Activated CD8-positive, alpha-beta memory T cell treated with anti-CD3 and anti-CD28 coated beads, Interleukin-2, amount 50 U/mL, for 48 hours (primary cell): ENCODE measurements around the gene KMT5B.

Source experiments
- DNase-seq: peaks from one replicate; pipeline ENCODE4 v3.0.0-alpha.2; 2020

The KMT5B gene

DNA sequence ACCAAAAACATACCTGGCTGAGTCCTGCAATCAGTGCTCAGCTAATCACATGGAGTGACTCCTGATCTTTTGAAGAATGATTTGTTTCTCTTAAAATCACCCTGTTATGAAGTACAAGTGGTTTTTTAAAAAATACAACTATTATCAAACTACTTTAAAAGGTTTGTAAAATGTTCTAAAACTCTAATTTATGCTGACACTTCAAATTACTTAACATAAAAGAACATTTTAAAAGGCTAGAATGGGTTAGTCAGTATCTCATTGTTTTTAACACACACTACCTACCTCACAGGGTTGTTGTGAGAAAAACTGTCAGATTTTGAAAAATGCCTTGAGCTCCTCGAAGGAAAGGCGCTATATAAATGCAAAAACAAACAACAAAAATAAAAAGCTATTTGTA, 33.2 kb downstream of the KMT5B start:
- no peak for DNase-seq

DNA sequence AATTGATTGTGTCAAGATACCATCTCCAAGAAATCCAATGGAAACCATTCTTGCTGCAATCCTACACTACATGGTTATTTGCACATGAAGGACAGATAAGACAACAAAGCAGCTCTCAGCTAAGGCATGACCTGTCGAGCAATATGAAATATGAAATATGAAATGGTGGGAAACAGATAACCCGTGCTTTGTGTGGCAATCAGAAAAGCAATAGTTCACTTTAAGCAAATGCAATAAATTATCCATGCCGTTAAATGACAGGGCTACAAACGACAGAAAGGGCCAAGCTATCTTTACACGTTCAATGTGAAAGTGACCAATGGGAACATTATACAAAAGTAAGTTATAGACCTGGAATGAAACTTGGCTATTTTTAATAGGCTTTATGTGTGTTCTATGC, 35.2 kb downstream of the KMT5B start:
- no peak for DNase-seq

DNA sequence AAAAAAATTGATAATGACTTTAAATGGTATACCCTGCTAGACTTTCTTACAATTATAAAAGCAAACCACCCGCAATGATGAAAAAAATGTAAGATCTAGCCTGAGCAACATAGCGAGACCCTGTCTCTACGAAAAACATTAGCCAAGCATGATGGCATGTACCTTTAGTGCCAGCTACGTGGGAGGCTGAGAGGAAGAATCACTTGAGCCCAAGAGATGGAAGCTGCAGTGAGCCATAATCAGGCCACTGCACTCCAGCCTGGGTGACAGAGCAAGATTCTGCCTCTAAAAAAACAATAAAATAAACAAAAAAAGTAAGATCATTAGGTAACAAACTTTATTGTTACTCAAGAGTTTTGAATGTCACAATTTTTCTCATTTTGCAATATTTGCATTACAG, 39.2 kb downstream of the KMT5B start:
- DNase-seq, result no peak

- DNase-seq, result no peak
Measured at GRCh38 chr11:68169442-68169841, 43.7 kb downstream of the KMT5B start.

GRCh38 chr11:68168694-68169093, 44.4 kb downstream of the KMT5B start:
- DNase-seq, result no peak

DNA sequence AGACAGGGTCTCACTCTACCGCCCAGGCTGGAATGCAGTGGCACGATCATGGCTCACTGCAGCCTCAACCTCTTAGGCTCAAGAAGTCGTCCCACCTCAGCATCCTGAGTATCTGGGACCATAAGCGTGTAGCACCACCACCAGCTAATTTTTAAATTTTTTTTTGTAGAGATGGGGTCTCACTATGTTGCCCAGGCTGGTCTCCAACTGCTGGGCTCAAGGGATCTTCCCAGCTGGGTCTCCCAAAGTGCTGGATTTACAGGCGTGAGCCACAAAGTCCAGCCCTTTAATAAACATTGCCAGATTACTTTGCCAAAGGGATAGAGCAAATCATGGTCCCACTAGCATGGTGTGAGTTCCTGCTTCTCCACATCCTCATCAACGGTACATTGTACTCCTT, 45.6 kb downstream of the KMT5B start:
- DNase-seq, result no peak

- no peak for DNase-seq
Measured at GRCh38 chr11:68166969-68167368, 46.1 kb downstream of the KMT5B start.

DNA sequence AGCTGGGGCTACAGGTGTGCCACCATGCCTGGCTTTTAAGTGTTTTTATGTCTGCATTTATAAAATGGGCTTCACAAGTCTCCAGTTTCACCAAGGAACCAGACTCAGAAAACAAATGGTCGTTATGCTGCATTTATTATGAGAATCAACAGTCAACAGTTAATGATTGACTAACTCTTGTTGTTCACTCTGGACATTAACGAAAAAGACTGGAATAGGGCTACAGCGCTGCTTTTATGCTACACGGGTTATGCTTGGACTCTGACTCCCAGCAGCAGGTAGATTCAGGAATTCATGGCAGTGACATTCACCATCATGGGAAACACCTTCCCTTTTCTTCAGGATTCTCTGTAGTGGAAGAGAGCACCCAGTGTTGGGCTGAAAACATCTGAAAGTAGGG, 47.5 kb downstream of the KMT5B start:
- no peak for DNase-seq

- no peak for DNase-seq
Measured at GRCh38 chr11:68164437-68164836, 48.7 kb downstream of the KMT5B start.

- no peak for DNase-seq
Measured at GRCh38 chr11:68163691-68164090, 49.4 kb downstream of the KMT5B start.

GRCh38 chr11:68160100-68160695, 52.9 kb downstream of the KMT5B start:
- DNase-seq, result no peak

DNA sequence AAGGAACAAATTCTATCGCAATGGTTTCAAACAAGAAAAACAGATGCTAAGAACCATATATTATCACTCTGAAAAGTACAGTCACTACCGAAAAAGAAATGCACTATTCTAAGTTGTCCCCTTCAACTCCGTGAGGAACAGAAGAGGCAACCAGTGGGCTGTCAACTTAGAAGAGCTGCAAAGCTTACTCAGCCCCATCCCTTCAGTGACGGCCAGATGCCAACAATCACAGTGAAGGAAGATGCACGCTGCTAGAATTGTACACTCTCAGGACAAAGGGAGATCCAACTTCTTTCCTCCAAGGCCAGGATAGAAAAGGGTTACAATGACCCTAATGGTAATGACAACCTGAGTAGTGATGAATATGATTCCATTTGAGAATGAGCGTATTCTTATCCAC, 53.4 kb downstream of the KMT5B start:
- no peak for DNase-seq

GRCh38 chr11:68159161-68159560, 53.9 kb downstream of the KMT5B start:
- DNase-seq, result no peak

- DNase-seq, result no peak
Measured at GRCh38 chr11:68158580-68158979, 54.5 kb downstream of the KMT5B start.

DNA sequence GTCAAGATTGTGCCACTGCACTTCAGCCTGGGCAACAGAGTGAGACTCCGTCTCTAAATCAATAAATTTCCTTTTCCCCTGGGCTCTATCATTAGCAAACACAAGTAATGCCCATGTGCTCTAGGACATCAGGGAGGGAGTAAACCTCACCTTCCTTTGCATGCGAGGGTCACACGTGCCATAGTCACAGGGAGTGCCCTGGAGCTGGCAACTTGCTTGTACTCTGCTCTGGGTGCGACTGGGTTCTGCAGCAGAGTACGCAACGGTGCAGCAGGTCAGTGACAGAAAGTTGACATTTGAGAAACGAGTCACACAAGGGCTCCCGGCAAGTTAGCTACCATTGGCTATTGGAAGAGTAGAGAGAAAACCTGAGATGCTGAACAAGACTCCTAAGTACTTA, 59.4 kb downstream of the KMT5B start:
- DNase-seq, result no peak

- no peak for DNase-seq
Measured at GRCh38 chr11:68150037-68150436, 63.1 kb downstream of the KMT5B start.

- DNase-seq, result no peak
Measured at GRCh38 chr11:68149417-68149816, 63.7 kb downstream of the KMT5B start.

DNA sequence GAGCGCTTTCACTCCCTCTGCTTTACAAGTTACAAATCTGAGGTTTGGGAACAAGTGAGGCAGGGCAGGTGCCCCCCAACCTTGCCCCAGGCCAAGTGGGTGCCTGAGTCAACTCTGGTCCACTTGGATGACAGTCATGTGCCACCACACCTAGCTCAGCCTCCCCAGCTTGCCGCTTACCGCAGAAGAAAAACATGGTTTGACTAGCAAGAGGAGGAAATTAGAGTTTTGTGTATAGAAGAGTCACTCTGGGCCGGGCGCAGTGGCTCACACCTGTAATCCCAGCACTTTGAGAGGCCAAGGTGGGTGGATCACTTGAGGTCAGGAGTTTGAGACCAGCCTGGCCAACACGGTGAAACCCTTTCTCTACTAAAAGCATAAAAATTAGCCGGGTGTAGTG, 64.2 kb downstream of the KMT5B start:
- no peak for DNase-seq

DNA sequence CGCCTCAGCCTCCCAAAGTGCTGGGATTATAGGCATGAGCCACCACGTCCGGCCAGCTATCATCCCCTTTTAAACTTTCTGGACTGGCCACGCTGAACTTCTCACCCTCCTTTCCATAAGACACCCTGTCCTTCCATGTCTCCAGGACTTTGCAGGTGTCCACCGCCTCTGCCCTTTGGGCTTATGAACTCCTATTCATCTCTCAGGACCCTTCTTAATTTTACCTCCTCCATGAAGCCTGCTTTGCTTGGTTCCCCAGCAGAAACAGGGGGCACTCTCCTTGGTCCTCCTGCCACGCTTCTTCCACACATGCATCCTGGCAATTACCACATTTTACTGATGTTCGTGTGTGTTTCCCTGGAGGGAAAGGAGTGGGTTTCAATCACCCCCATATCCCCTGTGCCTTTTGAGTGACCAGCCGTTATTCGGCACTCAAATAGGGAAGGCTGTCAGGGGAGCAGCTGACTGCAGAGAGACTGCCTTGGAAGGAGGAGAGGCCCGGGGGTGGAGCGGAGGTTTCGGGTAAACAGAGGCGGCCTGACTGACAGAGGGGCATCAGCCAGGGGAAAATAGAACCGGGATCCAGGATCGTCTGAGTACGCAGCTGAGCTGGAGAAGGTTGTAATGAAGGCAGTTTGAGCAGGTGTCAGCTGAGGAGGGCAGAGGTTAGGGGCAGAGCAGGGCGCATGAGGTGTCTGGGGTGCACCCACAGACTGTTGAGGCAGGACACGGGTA, 64.9 kb downstream of the KMT5B start:
- DNase-seq, result no peak

- no peak for DNase-seq
Measured at GRCh38 chr11:68146704-68147474, 66.2 kb downstream of the KMT5B start.

DNA sequence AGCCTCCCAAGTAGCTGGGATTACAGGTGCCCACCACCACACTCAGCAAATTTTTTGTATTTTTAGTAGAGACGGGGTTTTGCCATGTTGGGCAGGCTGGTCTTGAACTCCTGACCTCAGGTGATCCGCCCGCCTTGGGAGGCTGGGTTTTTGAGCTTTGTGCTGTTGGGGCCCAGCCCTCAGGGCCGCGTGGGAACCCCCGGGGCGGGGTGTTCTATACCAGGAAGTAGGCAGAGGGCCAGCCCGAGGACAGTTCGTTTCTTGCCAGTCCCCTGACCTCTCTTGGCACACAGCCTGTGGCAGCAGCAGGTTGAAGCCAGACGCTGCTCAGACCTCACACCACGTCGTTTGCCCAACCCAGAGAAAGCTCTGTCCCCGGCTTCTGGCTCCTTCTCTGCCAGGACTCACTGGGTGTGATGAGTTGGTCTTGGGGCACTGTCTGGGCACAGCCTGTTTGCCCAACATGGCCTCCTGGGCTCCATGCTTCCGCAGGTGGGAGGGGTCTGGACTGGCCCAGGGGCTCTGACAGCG, 67.0 kb downstream of the KMT5B start:
- DNase-seq, result no peak

DNA sequence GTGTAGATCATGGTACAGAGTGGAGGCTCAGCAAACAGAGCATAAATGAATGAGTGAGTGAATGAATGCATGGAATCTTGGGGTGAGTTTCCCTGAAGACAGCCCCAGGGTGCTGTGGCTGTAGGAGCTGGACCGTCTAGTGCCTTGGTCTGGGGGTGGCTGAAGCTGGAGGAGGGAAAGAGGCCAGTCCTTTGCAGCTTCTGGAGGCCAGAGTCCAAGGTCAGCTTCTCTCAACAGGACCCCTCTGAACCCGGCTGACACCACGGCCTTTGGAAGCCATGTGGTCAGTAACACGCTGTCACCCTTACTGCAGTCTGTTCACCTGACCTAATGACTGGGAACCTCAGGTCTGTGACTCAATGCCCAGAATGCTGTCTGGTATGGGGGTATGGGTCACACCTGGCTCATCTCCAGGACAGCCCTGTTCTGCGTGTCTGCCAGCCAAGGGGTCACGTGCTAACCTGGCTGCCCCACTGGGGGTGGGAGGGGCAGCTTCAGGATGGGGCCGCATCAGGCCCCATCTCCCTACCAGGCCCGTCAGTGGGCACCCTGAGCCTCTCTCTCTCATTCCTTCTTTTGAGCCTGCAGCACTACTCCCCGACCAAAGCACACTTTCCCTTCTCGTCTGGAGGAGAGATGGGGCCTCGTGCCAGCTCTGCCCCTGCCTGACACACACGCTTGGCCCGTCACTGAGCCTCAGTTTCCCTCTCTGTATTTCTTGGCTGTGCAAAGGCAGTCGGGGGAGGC, 67.8 kb downstream of the KMT5B start:
- no peak for DNase-seq

- DNase-seq, result no peak
Measured at GRCh38 chr11:68143310-68143689, 69.8 kb downstream of the KMT5B start.
